HG03469 (cell line): Measurements from ENCODE around the gene ITM2B.
"Not testable (repeated sequence)": the region's sequence is repeated elsewhere in the genome, so short reads cannot be mapped to it uniquely, and the experiment has no call there.

Experiments used
- ATAC-seq: cut with Tn5 transposase; IDR thresholded peaks from one replicate; pipeline ENCODE4 v1.9.1; 2021; ENCODE audit warnings: mild to moderate bottlenecking, moderate library complexity, moderate number of reproducible peaks; ENCODE audit not compliant: unreplicated experiment

Gene ITM2B

GRCh38 chr13:48233046-48233888, at the start of gene ITM2B:
TSS of gene ITM2B (plus strand) at chr13:48233206. CDS start at chr13:48233361, 155 bp downstream.
- ATAC-seq = no peak

GRCh38 chr13:48184260-48184659, 48.7 kb upstream of the ITM2B start:
- ATAC-seq = no peak

- ATAC-seq = no peak
Observed at GRCh38 chr13:48185018-48185417, 48.0 kb upstream of the ITM2B start.

DNA sequence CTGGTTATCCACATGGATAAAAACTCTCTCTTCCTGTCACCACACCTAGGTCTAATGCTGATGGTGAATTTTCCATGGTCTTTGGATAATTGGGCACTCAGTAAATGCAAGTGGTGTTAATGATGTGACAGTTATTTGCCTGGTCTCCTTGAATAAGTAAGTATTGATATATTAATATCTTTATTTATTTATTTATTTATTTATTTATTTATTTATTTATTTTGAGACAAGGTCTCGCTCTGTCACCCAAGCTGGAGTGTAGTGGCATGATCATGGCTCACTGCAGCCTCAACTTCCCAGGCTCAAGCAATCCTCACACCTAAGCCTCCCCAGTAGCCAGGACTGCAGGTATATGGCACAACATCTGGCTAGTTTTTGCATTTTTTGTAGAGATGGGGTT, 46.3 kb upstream of the ITM2B start:
- ATAC-seq = no peak

DNA sequence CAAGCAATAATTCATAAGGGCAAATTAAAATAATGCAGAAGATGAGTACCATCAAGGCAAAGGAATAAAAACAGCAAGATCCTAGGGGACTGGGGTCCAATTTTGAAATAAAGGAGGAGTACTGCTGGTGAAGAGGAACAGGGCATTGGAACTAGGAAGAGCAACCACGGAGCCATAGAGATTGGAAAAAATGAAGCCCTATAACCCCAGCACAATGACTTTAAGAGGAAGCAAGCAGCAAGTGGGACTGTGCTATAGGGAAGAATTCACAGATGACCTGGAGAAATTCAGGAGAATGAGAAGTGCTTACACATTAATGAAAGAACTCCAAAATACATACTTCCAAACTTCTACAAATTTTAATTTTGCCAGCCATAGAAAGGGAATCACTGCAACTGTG, 44.9 kb upstream of the ITM2B start:
- no peak for ATAC-seq

GRCh38 chr13:48188601-48189000, 44.4 kb upstream of the ITM2B start:
- no peak for ATAC-seq

DNA sequence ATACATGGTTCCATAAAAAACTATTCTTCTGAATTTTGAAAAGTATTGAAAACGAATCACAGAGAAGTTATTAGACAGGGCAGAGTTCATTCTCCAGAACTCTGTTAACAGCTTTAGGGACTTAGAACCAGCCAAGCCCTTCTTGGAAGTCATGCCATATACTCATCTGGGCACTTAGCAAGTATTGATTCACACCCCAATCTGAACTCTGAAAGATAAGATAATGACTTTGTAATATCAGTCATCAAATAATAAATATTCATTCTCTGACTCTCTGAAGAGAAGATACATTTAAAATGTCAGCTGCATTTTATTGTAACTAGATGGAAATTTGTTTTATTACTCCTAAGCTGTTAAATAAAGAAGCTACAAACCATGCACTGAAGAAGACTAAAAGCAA, 43.8 kb upstream of the ITM2B start:
- ATAC-seq = no peak

- ATAC-seq = no peak
Observed at GRCh38 chr13:48192411-48192935, 40.5 kb upstream of the ITM2B start.

DNA sequence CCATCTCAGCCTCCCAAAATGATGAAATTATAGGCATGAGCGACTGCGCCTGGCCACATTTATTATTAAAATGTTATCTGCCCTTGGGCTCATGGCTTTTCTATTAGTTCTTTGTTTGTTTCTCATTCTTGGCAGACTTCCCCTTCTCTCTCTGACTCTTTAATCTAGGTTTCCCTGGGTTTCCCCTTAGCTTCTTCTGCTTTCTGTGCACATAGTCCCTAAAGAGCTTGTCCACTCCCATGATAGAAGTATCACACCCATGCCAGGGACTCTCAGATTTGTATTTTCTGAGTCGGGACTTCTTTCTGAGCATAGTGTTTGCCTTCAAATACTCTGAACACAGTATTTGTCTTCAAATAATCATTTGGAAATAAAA, 38.6 kb upstream of the ITM2B start:
- ATAC-seq = peak; percentile 64

- ATAC-seq = no peak
Observed at GRCh38 chr13:48199404-48199946, 33.5 kb upstream of the ITM2B start.

- no peak for ATAC-seq
Observed at GRCh38 chr13:48201044-48201443, 32.0 kb upstream of the ITM2B start.

DNA sequence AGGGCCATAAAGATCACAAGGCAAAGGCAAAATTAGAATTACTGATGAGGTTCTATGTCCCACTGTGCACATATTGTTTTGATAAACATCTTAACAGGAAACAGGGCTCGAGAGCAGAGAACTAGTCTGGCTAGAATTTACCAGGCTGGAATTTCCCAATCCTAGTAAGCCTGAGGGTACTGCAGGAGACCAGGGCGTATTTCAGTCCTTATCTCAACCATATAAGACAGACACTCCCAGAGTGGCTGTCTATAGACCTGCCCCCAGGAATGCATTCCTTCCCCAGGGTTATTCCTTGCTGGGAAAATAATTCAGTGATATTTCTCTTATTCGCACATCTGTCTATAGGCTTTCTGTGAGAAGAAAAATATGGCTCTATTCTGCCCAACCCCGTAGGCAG, 25.8 kb upstream of the ITM2B start:
- not testable (repeated sequence) for ATAC-seq

- ATAC-seq = peak; percentile 46
Observed at GRCh38 chr13:48210178-48210577, 22.8 kb upstream of the ITM2B start.

DNA sequence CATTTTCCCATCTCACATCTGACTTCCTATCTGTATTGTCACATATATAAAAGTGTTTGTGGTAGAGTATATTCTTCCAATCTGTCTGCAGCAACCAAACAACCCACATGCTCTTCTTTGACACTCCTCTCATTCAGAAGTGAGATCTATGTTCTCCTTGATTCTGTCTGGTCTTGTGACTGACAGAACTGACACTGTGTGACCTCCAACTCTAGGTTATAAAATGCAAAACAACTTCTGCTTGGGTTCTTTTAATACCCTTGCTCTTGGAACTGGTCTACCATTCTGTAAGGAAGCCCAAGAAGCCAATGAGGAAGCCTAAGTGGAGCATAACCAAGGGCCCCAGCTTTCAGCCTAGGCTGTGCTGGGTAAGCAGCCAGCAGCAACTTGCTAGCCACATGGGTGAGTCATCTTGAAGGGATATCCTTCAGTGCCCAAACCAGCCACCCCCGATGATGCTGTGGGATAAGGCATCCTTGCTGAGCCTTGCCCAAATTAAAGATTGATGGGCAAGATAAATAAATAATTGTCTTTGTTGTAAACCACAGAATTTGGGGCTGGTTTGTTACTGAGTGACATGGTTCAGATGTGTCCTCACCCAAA, 18.4 kb upstream of the ITM2B start:
- ATAC-seq = no peak

DNA sequence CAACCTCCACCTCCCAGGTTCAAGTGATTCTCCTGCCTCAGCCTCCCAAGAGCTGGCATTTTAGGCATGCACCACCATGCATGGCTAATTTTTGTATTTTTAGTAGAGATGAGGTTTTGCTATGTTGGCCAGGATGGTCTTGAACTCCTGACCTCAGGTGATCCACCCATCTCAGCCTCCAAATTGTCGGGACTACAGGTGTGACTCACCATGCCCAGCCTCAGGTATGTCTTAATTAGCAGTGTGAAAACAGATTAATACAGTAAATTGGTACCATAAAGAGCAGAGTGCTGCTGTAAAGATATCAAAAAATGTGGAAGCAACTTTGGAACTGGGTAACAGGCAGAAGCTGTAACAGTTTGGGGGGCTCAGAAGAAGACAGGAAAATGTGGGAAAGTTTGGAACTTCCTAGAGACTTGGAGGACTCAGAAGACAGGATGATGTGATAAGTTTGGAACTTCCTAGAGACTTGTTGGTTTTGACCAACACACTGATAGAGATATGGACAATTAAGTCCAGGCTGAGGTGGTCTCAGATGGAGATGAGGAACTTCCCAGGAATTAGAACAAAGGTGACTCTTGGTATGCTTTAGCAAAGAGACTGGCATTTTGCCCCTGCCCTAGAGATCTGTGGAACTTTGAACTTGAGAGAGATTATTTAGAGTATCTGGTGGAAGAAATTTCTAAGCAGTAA, 17.3 kb upstream of the ITM2B start:
- ATAC-seq = not testable (repeated sequence)

DNA sequence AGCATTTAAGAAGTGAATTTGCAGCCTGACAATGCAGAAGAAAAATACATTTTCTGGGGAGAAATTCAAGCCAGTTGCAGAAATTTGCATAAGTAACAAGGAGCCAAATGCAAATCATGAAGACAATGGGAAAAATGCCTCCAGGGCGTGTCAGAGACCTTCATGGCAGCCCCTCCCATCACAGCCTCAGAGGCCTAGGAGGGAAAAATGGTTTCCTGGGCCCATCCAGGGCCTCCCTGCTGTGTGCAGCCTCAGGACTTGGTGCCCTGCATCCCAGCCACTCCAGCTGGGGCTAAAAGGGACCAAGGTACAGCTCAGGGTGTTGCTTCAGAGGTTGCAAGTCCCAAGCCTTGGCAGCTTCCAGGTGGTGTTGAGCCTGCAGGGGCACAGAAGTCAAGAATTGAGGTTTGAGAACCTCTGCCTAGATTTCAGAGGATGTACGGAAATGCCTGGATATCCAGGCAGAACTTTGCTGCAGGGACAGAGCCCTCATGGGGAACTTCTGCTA, 16.7 kb upstream of the ITM2B start:
- ATAC-seq = no peak

DNA sequence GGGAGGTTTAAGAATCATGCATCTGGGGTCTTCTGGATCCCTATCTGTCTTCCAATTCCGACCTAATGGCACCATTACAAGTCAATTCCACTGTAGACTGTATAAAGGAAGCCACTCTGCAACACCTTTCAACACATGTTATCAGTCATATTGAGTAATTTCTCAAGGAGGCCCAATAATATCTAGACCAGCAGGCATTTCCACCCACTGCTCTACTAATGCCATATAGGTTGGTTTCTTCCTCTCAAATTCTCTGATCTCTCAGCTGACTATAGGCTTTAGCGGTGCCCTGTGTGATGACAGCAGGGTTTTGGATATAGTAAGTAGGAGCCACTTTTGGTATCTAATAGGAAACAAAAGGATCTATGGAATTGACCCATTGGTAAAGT, 12.4 kb upstream of the ITM2B start:
- no peak for ATAC-seq

DNA sequence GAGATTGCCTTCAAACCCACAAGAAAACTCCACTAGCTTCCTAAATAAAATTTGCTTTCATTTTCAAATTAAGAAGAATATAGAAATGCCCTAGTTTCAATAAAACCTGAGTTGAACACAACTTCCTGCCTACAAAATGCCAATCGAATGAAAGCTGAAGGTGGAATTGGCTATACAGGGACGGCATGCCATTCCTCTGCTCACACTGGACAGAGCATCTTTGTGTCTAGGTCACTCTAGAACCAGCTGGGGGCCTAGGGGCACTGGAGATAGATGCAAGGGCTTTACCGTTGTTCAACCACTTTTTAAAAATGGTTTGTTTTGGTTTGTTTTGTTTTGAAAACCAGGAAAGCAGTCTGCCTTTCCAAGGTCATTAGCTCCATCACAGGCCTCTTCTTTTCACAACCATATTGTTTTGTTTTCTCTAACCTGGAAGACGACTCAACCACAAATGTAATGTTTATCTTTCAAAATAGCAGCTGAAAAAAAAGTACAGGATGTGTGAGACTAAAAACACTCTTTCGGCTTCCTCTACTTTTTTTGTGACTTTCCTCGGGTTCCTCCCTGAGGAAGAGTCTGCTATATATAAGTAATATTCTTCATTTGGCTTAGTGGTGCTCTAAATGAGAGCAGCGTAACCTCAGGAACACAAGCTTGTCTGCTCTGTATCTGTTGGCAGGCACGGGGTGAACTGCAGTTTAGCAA, 11.9 kb upstream of the ITM2B start:
- ATAC-seq = no peak

DNA sequence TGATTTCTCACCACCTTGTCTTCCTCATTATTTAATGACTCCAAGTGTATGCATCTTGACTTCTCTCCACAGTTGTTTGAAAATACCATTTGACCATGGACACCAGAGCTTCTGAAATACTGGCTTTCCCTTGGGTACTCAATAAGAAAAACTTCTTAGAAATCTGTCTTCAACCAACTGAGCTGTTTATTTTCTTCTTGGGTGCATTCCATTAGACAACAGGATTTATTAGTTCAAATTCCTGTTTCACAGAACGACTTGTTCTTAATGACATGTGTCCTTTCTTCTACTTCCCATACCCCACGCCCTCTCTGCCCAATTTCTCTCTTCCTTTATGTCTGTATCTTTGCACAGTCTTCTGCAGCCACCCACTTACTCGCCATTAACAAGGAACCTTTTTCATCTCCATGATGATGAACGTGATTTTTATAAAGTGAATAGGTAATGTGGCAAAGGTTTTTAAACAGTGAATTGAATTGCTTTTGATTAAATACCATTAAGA, 11.3 kb upstream of the ITM2B start:
- no peak for ATAC-seq
